ENCODE measurements around the gene PPP1R13B. TPM values are rescaled to one million over a fixed set of nuclear protein-coding genes. Genes with fewer than 3 reads are reported as not detected.
A peak's percentile ranks its signal among the peaks of the same experiment; 100 is the strongest.

The PPP1R13B gene
- total RNA-seq, 2 donors from 2014 or later = 15.6 to 17.5 TPM

- no peak for TF ChIP-seq CTCF (conservative IDR thresholded peaks at IDR 0.05)
- no peak for DNase-seq
- H3K4me3 Mint-ChIP-seq = no peak overlapping the region
- Histone ChIP-seq H3K9ac (ENCODE audit: extremely low read depth, low read length, poor library complexity, severe bottlenecking) (no peak overlapping the region), H3K27ac (ENCODE audit: low read depth, low read length) (no peak overlapping the region), H3K36me3 (ENCODE audit: control insufficient read depth, insufficient read depth, low read length) (peaks cover 11% of the 10 kb centered on the region), H3K27me3 (ENCODE audit: control insufficient read depth, insufficient read depth, low read length, poor library complexity, severe bottlenecking) (no peaks in the 10 kb centered on the region), H3K4me1 (ENCODE audit: control insufficient read depth, insufficient read depth, low read length) (no peaks in the 10 kb centered on the region), H3K4me3 (ENCODE audit: low read length) (no peak overlapping the region), H3K9me3 (ENCODE audit: control insufficient read depth, low read length) (no peaks in the 10 kb centered on the region)
- H3K36me3 Mint-ChIP-seq (ENCODE audit: low read depth) = peaks cover 7% of the 10 kb centered on the region
- no peaks in the 10 kb centered on the region for H3K4me1 Mint-ChIP-seq
- WGBS, 2 experiments (ENCODE audit: insufficient coverage in 1 of 2, insufficient read length in 1 of 2) = 92 to 100% methylated on average over 3 of the region's 3 CpGs
- H3K27me3 Mint-ChIP-seq (ENCODE audit: insufficient read depth) = no peaks in the 10 kb centered on the region
- H3K27ac Mint-ChIP-seq = no peak overlapping the region
- H3K9me3 Mint-ChIP-seq = no peaks in the 10 kb centered on the region
These were observed 81.8 kb downstream of the PPP1R13B start for GRCh38 chr14:103765526-103765925.

GRCh38 chr14:103763730-103764488 is 83.5 kb downstream of the PPP1R13B start:
- H3K36me3 Mint-ChIP-seq (ENCODE audit: low read depth) = peaks cover 5% of the 10 kb centered on the region

GRCh38 chr14:103762541-103762940 is 84.8 kb downstream of the PPP1R13B start:
- Histone ChIP-seq H3K9ac (ENCODE audit: extremely low read depth, low read length, poor library complexity, severe bottlenecking) (no peak overlapping the region), H3K4me3 (ENCODE audit: low read length) (no peak overlapping the region), H3K4me1 (ENCODE audit: control insufficient read depth, insufficient read depth, low read length) (no peaks in the 10 kb centered on the region), H3K36me3 (ENCODE audit: control insufficient read depth, insufficient read depth, low read length) (peaks cover 10% of the 10 kb centered on the region), H3K27me3 (ENCODE audit: control insufficient read depth, insufficient read depth, low read length, poor library complexity, severe bottlenecking) (no peaks in the 10 kb centered on the region), H3K27ac (ENCODE audit: low read depth, low read length) (no peak overlapping the region), H3K9me3 (ENCODE audit: control insufficient read depth, low read length) (no peaks in the 10 kb centered on the region)
- Mint-ChIP-seq H3K27me3 (ENCODE audit: insufficient read depth) (no peaks in the 10 kb centered on the region), H3K4me1 (no peaks in the 10 kb centered on the region), H3K4me3 (no peak overlapping the region), H3K36me3 (ENCODE audit: low read depth) (peaks cover 5% of the 10 kb centered on the region), H3K9me3 (no peaks in the 10 kb centered on the region), H3K27ac (peak overlapping the region; percentile 52)
- peak; percentile 48 for DNase-seq
- WGBS, 2 experiments (ENCODE audit: insufficient coverage in 1 of 2, insufficient read length in 1 of 2) = 77 to 90% methylated on average over 5 to 12 of the region's 13 CpGs
- no peak for TF ChIP-seq CTCF (conservative IDR thresholded peaks at IDR 0.05)

More at GRCh38 chr14:103763730-103764488, 83.5 kb downstream of the PPP1R13B start:
- 94 to 95% methylated on average over 2 to 5 of the region's 5 CpGs for WGBS, 2 experiments (ENCODE audit: insufficient coverage in 1 of 2, insufficient read length in 1 of 2)
- H3K4me3 Mint-ChIP-seq = no peak overlapping the region
- no peak for DNase-seq
- no peaks in the 10 kb centered on the region for H3K4me1 Mint-ChIP-seq
- peaks cover 10% of the 10 kb centered on the region for H3K36me3 ChIP-seq (ENCODE audit: control insufficient read depth, insufficient read depth, low read length)
- H3K27ac ChIP-seq (ENCODE audit: low read depth, low read length) = no peak overlapping the region
- no peaks in the 10 kb centered on the region for H3K4me1 ChIP-seq (ENCODE audit: control insufficient read depth, insufficient read depth, low read length)
- no peak for TF ChIP-seq CTCF (conservative IDR thresholded peaks at IDR 0.05)
- H3K9me3 ChIP-seq (ENCODE audit: control insufficient read depth, low read length) = no peaks in the 10 kb centered on the region
- H3K9ac ChIP-seq (ENCODE audit: extremely low read depth, low read length, poor library complexity, severe bottlenecking) = no peak overlapping the region
- H3K27me3 Mint-ChIP-seq (ENCODE audit: insufficient read depth) = no peaks in the 10 kb centered on the region
- no peaks in the 10 kb centered on the region for H3K27me3 ChIP-seq (ENCODE audit: control insufficient read depth, insufficient read depth, low read length, poor library complexity, severe bottlenecking)
- H3K27ac Mint-ChIP-seq = no peak overlapping the region
- H3K4me3 ChIP-seq (ENCODE audit: low read length) = no peak overlapping the region
- H3K9me3 Mint-ChIP-seq = no peaks in the 10 kb centered on the region
